Panc1 (cell line): ENCODE results near the gene SPEM1. TPM values are rescaled to one million over a fixed set of nuclear protein-coding genes. Genes with fewer than 3 reads are reported as not detected.

ENCODE experiments used
- ATAC-seq: fragments of 200-7000 bp; cut with Tn5 transposase; 2 replicates; pipeline ENCODE4 v1.9.1; 2020; ENCODE audit warnings: mild to moderate bottlenecking, moderate library complexity
- BruUV-seq: library from RNA; stranded (reverse); fragments of 400-500 nt; replicated peaks from 2 replicates; lab custom pipeline; 2021; lab: Mats Ljungman, UMichigan
- CTCF ChIA-PET: fragments of 300-600 bp; sonication (Branson Sonifier 250); formaldehyde crosslinking; loops from one replicate; lab custom pipeline; 2022; ENCODE audit warnings: antibody characterized with exemption; lab: Charles Lee
- POLR2A ChIA-PET: fragments of 300-600 bp; sonication (Branson Sonifier 250); formaldehyde crosslinking; loops from one replicate; lab custom pipeline; 2022; ENCODE audit warnings: antibody characterized with exemption; lab: Charles Lee
- DNase-seq: peaks from one replicate; pipeline ENCODE4 v3.0.0-alpha.2; 2010; ENCODE audit warnings: low read depth, low spot score
- H3K27ac ChIP-seq: 2 replicates; pipeline ENCODE4 v1.5.1; 2011; ENCODE audit warnings: mild to moderate bottlenecking, low read length, inconsistent platforms
- H3K27me3 ChIP-seq: fragments of 200-500 bp; sonication (Bioruptor generic); 2 replicates; pipeline ENCODE4 v1.6.0; 2014; ENCODE audit warnings: low read length, inconsistent platforms; ENCODE audit not compliant: control insufficient read depth, insufficient read depth
- H3K36me3 ChIP-seq: fragments of 200-500 bp; sonication (Bioruptor generic); 2 replicates; pipeline ENCODE4 v1.5.1; 2014; ENCODE audit warnings: inconsistent platforms, mild to moderate bottlenecking, low read length, moderate library complexity; ENCODE audit not compliant: control insufficient read depth, insufficient read depth
- H3K4me1 ChIP-seq: 2 replicates; pipeline ENCODE4 v1.5.1; 2011; ENCODE audit warnings: inconsistent platforms, mild to moderate bottlenecking, low read length, moderate library complexity; ENCODE audit not compliant: control insufficient read depth, insufficient read depth
- H3K4me3 ChIP-seq, 2 experiments: 2 replicates each; pipeline ENCODE4 v1.5.1; 2011 to 2012; ENCODE audit warnings: low read depth in 2 of 2, low read length in 2 of 2, mild to moderate bottlenecking in 2 of 2, inconsistent platforms in 1 of 2, moderate library complexity in 1 of 2
- H3K9me3 ChIP-seq: fragments of 200-500 bp; sonication (Bioruptor generic); 2 replicates; pipeline ENCODE4 v1.5.1; 2014; ENCODE audit warnings: low read depth, mild to moderate bottlenecking, inconsistent platforms, low read length, moderate library complexity; ENCODE audit not compliant: control insufficient read depth, insufficient read depth
- CTCF ChIP-seq: fragments of 450-650 bp; IDR thresholded peaks from 2 replicates; pipeline ENCODE4 v1.5.1; 2017; ENCODE audit warnings: mild to moderate bottlenecking
- POLR2AphosphoS5 ChIP-seq: IDR thresholded peaks from 2 replicates; pipeline ENCODE4 v1.6.1; 2012; ENCODE audit warnings: mild to moderate bottlenecking, low read depth, low read length, moderate library complexity
- REST ChIP-seq, 2 experiments: IDR thresholded peaks; 2 replicates each; pipeline ENCODE4 v1.6.1; 2011 to 2012; ENCODE audit warnings: low read depth in 2 of 2, control low read depth in 1 of 2, low read length in 1 of 2, mild to moderate bottlenecking in 1 of 2, moderate library complexity in 1 of 2; ENCODE audit not compliant: insufficient read depth in 1 of 2
- SIN3A ChIP-seq: IDR thresholded peaks from 2 replicates; pipeline ENCODE4 v1.6.1; 2012; ENCODE audit warnings: low read depth, mild to moderate bottlenecking, low read length, moderate library complexity, borderline replicate concordance; ENCODE audit not compliant: insufficient read depth
- TCF7L2 ChIP-seq: IDR thresholded peaks from 2 replicates; pipeline ENCODE4 v1.6.1; 2011; ENCODE audit warnings: mild to moderate bottlenecking, low read depth, low read length, inconsistent platforms
- in situ Hi-C: cut with HindIII; loops from 2 replicates; pipeline ENCODE4 v1.10.0; 2016; ENCODE audit warnings: low sequenced_read_pairs, low pct_unique_long_range_greater_than_20kb
- intact Hi-C: fragments of 100-400 bp; cut with micrococcal nuclease; formaldehyde crosslinking; loops from one replicate; pipeline ENCODE4 v1.10.0; 2022; ENCODE audit not compliant: unreplicated experiment
- total RNA-seq: library from RNA; stranded (reverse); gene quantifications from one replicate; pipeline ENCODE4 v1.2.1, GENCODE V29; 2021; ENCODE audit not compliant: unreplicated experiment

SPEM1 gene
- total RNA-seq, 1 experiment from 2014 or later, result not detected

- no peak for TF ChIP-seq CTCF
- in situ Hi-C loops (no loop called here), intact Hi-C loops (no loop called here)
- POLR2A ChIA-PET, result no interaction called here
- Histone ChIP-seq H3K27ac (no peak overlapping the region), H3K27me3 (no peaks in the 10 kb centered on the region), H3K4me3 (no peak overlapping the region), H3K4me1 (no peaks in the 10 kb centered on the region), H3K36me3 (no peaks in the 10 kb centered on the region), H3K9me3 (no peaks in the 10 kb centered on the region)
- CTCF ChIA-PET, result no interaction called here
- no TSS peak for BruUV-seq
- DNase-seq (no peak), ATAC-seq (no peak)
Measured at GRCh38 chr17:7421186-7421585, 1.1 kb downstream of the SPEM1 start.

DNA sequence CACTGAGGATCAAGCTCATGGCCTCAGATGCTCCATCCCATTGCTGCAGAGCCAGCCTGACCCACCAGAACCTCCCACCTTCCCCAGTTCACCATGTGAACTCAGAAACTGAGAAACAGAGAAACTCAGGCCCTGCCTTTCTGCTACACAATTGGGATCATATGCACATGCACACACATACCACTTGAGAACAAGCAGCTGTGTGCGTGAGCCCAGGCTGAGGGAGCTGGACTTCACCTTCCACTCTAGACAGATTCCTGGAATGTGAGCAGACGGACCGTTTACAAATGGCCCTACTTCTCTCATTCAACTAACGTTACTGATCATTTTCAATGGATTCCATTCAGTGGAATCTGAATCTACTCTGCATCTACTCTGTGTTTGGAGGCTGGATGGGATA is 3.6 kb downstream of the SPEM1 start:
- CTCF ChIA-PET, result interaction anchor here (0.6 to 1.0 kb wide), 3 partner anchors 56 to 104 kb away, joined by 3 to 5 read pairs (median 4); no protein-coding TSS in a partner anchor

More for the DNA sequence above, 3.6 kb downstream of the SPEM1 start:
- no peak for DNase-seq
- Histone ChIP-seq H3K4me3 (no peak overlapping the region), H3K4me1 (no peaks in the 10 kb centered on the region), H3K27ac (no peak overlapping the region), H3K9me3 (no peaks in the 10 kb centered on the region), H3K36me3 (no peaks in the 10 kb centered on the region), H3K27me3 (no peaks in the 10 kb centered on the region)
- no peak for ATAC-seq
- no peak for TF ChIP-seq CTCF
- TF ChIP-seq TCF7L2, result no peak
- no peak for TF ChIP-seq REST (IDR thresholded peaks at IDR 0.05; ENCODE audit: insufficient read depth in 1 of 2, low read depth in 2 of 2, low read length in 1 of 2)
- TF ChIP-seq SIN3A, result no peak
- no peak for TF ChIP-seq POLR2AphosphoS5
- in situ Hi-C loops (no loop called here), intact Hi-C loops (no loop called here)
- POLR2A ChIA-PET, result no interaction called here
- no TSS peak for BruUV-seq
